ENCODE data around the gene ZNF280D.

- TF ChIP-seq GLIS3 (CRISPR knock-in tag; IDR thresholded peaks at IDR 0.05), result no peak
- no peak for TF ChIP-seq ZNF70 (CRISPR knock-in tag; IDR thresholded peaks at IDR 0.05)
- TF ChIP-seq SNAI2 (CRISPR knock-in tag; IDR thresholded peaks at IDR 0.05), result no peak
- no peak for TF ChIP-seq TOX (CRISPR knock-in tag; IDR thresholded peaks at IDR 0.05; ENCODE audit: borderline replicate concordance)
- no peak for TF ChIP-seq CSRNP3 (CRISPR knock-in tag; IDR thresholded peaks at IDR 0.05)
- TF ChIP-seq TCF4 (CRISPR knock-in tag; IDR thresholded peaks at IDR 0.05; ENCODE audit: borderline replicate concordance), result no peak
- no peak for TF ChIP-seq TSHZ2 (CRISPR knock-in tag; IDR thresholded peaks at IDR 0.05)
- no peak for TF ChIP-seq ZNF565 (CRISPR knock-in tag; conservative IDR thresholded peaks at IDR 0.05; ENCODE audit: low read depth)
- no peak for TF ChIP-seq RARB (CRISPR knock-in tag; IDR thresholded peaks at IDR 0.05)
- TF ChIP-seq ZFP30 (CRISPR knock-in tag; IDR thresholded peaks at IDR 0.05), result no peak
These were observed 34.0 kb upstream of the ZNF280D start for GRCh38 chr15:56767315-56767714.
